DMS 273 (cell line): ENCODE measurements around the gene EID2B.

Experiments used
- DNase-seq: peaks from one replicate; lab custom pipeline; 2025; ENCODE audit not compliant: unreplicated experiment; lab: John Stamatoyannopoulos, UW

Gene EID2B

DNA sequence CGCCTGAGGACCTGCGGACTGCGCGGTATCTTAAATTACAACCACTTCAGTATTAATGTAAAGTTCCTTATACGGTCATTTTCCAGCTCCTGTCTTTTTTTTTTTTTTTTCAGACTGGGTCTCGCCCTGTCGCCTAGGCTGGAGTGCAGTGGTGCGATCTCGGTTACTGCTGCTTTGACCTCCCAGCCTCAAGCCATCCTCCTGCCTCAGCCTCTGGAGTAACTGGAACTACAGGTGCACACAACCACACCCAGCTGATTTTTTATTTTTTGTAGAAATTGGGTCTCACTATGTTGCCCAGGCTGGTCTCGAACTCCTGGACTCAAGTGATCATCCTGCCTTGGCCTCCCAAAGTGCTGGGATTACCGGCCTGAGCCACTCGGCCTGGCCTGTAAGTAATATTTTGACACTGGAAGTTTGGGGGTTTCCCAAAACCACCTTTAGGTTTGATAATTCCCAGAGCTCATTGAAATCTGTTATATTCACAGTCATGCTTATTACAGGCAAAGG is 406 bp upstream of the EID2B start:
- no peak for DNase-seq

DNA sequence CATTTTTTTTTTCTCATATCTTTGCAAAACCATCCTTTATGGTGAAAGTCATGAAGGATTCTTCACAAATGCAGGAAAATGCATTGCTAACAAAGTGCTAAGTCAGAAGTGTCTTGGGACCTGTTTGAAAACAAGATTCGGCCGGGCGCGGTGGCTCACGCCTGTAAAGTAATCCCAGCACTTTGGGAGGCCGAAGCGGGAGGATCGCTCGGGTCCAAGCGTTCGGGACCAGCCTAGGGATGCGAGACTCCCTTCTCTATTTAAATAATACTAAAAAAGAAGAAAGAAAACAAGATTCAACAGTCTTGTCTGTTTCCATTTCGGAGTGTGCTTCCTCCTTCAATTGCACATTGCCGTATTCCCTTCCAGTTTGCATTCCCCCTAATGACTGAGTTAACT is 819 bp downstream of the EID2B start:
- no peak for DNase-seq

DNA sequence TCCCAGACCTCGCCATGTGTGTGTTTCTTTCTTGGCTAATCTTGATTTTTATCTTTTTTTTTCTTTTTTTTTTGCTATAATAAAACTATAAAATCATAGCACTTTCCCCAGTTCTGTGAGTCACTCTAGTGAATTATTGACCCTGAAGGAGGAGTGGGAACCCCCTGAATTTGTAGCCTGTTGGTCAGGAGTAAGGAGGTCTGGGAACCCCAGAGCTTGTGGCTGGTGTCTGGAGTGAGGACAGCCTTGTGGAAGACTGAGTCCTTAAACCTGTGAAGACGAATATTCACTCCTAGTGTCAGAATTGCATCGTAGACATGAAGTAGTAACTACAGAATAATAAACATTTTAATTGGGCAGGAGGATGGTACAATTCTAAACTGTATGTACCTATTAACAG is 7.4 kb downstream of the EID2B start:
- no peak for DNase-seq

DNA sequence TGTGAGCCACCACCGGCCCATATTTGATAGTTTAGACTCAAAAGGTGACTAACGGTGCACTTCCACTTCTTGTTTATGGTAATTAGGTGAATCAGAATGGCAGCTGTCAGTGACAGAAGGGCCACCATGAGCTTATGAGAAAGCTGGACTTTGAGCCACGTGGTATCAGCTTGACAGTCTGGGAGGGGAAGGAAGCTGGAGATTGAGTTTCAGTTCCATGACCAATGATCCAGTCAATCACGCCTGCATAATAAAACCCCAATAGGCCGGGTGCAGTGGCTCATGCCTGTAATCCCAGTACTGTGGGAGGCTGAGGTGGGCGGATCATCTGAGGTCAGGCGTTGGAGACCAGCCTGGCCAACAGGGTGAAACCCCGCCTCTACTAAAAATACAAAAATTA is 8.2 kb downstream of the EID2B start:
- peak; percentile 75 for DNase-seq

DNA sequence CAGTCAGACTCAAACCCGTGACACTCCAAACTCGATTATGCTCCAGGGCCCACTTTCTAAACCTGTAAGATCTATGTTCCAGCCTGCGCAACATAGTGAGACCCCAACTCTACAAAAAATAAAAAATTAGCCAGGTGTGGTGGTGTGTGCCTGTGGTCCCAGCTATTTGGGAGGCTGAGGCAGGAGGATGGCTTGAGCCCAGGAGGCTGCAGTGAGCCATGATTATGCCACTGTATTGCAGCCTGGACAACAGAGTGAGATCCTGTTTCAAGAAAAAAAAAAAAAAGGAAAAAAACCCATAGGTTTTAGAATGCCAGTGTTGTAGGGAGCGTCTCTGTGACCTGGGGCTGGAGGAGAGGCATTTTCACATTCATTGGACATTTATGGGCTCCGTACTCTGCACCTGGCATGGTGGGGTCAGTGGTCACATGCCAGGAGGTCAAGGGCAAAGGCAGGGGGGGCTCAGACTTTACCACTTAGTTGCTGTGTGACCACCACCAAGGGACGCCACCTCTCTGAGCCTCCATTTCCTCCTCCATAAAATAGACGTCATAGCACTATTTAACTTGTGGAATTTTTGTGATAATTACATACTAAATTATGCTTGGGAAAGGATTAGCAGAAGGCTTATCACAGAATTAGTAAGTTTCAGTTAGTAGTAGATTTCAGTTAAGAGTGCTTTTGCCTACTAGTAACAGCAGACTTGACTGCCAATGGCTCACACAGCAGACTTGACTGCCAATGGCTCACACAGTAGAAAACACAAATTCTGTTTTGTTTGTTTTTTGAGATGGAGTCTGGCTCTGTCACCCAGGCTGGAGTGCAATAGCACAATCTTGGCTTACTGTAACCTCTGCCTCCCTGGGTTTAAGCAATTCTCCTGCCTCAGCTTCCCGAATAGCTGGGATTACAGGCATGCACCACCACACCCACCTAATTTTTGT is 11.8 kb downstream of the EID2B start:
- DNase-seq, result no peak

DNA sequence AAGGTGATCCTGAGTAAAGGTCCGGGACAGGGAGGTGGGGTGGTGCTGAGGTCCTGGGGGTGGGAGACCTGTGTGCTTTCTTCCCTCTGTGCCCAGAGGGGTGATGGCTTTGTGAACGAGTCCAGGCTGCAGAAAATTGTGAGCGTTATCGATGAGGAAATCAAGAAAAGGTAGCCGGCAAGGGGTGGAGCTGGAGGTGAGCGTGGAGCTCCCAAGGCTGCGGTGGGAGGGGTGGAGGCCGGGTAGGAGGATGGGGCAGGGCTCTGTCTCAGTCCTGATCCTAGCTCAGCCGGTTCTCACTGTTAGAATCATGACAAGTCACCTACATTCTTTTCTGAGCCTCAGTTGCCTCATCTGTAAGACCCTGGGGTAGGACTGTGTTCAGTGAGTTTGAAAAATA is 13.7 kb downstream of the EID2B start:
- no peak for DNase-seq

DNA sequence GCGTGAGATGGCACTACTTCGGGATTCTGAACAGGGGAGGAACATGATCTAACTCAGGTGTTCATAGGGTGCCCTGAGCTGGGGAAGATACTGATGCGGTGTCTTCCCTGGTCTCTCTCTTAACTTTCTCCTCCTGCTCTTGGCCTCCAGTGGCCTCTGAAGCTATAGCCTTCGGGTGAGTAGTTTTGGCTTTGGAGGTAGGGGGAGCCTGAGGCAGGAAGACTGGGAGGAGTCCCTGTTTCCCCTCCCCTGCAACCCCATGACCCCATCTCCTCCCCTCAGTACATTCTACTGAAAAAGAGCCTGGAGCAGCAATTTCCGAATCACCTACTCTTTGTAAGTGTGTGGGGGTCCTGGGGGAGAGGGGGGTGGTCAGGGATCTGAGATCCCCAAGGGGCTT is 14.2 kb downstream of the EID2B start:
- DNase-seq, result no peak

DNA sequence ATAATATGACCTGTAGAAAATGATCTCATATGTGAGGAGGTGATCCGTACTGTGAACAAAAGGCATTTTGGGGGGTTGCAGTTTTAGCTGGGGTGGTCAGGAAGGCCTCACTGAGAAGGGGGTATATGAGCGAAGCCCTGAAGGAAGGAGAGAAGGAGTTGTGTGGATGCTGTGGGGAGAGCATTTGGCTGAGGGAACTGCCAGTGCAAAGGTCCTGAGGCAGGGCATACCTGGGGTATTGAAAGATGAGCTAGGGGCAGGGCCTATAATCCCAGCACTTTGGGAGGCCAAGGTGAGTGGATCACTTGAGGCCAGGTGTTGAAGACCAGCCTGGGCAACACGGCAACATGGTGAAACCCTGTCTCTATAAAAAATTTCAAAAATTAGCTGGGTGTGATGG is 15.2 kb downstream of the EID2B start:
- DNase-seq, result no peak

DNA sequence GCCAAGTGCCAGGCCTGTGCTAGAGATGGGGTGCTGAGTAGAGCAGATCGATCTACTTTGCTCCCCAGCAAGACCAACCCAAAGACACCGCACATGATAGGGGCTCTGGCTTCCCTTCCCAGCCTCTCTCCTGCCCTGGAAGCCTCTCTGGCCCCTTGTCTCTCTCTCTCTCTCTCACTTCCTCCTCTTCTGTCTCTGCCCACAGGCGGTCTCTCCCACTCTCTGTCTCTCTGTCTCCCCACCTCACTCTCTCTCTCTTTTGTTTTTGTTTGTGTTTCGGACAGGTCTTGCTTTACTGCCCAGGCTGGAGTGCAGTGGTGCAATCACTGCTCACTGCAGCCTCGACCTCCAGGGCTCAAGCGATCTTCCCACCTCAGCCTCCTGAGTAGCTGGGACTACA is 16.4 kb downstream of the EID2B start:
- no peak for DNase-seq

DNA sequence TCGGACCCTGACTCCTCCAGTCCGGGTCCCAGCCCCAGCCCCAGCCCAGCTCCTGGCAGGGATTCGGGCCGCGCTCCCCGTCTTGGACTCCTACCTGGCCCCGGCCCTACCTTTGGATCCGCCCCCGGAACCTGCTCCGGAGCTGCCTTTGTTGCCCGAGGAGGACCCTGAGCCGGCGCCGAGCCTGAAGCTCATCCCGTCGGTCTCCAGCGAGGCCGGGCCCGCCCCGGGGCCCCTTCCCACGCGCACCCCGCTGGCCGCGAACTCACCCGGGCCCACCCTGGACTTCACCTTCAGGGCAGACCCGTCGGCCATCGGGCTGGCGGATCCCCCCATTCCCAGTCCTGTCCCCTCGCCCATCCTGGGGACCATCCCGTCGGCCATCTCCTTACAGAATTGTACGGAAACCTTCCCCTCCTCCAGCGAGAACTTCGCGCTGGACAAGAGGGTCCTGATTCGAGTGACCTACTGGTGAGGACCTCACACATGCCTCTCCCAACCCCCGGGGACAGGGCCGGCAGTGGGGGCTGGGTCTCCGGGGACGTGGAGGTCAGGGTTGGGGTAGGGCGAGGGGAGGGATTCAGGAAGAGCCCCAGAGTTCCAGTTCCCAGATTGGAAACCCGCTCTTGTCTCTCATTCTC is 17.0 kb downstream of the EID2B start:
- DNase-seq, result no peak

DNA sequence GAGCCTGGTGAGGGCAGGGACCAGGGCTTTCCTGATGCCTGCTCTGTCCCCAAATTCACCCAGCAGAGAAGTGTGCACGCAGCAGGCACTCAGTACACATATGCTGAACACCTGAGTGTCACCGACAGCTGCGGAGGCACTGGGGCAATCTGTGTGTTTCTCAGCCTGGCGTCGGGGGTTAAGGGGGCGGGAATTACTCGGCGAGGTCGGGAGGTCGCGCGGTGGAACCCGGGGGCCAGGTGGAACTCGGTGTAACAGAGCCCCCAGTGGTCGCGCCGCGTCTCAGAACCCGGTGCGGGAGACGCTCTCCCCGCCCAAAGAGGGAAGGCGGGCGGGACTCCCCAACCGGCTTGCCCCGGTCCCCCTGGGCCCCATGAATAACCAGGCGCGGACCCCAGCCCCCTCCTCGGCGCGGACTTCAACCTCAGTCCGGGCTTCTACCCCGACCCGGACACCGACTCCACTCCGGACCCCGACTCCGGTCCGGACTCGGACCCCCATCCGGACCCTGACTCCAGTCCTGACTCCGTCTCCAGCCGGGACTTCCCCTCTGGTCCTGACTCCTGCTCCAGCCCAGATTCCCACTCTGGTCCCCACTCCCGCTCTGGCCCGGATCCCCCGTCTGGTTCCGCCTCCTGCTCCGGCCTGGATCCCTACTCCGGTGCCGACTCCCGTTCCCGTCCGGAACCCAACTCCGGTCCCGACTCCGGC is 17.7 kb downstream of the EID2B start, which contains the start of gene SELENOV:
TSS of gene SELENOV (plus strand) at position 300 of the 711 bp plus-strand sequence. CDS start at position 374, 74 bp downstream.
- DNase-seq, result peak; percentile 76

DNA sequence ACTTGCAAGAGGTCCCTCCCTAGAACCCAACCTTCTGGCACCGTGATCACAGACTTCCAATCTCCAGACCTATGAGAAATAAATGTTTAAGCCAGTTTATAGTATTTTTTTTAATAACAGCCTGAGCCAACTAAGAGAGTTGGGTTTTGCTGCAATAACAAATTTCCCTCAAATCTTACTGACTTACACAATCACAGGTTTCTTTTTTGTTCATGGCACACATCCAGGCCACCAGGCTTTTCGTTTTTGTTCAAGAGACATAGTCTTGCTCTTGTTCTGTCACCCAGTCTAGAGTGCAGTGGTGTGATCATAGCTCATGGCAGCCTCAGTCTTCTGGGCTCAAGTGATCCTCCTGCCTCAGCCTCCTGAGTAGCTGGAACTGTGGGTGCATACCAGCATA is 19.7 kb downstream of the EID2B start:
- DNase-seq, result peak; percentile 27

DNA sequence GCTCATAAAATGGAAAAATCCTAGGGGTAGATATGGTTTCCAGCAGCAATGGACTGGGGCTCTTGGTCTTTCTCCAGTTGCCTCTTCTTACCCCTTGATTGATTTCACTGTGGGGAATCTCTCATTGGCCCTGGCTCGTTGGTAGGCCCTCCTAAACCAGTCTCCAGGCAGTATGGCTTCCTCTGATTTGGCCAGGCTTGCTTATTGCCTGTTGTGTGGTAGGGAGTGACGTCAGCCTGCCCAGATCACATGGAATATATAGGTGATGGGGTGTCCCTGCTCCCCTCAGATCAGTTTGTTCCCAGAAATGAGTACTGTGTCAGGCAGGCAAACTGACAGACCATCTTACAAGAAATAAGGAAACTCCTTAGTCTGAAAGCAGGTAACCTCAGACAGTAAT is 23.4 kb downstream of the EID2B start:
- DNase-seq, result no peak

DNA sequence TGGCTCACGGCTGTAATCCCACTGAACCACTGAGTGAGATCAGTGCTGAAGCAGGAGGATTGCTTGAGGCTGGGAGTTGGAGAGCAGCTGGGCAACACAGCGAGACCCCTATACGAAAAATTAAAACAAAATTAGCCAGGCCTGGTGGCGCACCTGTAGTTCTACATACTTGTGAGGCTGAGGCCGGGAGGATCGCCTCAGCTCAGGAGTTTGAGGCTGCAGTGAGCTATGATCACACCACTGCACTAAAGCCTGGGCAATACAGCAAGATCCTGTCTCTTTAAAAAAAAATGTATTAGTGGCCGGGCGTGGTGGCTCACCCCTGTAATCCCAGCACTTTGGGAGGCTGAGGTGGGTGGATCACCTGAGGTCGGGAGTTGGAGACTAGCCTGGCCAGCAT is 24.0 kb downstream of the EID2B start:
- no peak for DNase-seq

DNA sequence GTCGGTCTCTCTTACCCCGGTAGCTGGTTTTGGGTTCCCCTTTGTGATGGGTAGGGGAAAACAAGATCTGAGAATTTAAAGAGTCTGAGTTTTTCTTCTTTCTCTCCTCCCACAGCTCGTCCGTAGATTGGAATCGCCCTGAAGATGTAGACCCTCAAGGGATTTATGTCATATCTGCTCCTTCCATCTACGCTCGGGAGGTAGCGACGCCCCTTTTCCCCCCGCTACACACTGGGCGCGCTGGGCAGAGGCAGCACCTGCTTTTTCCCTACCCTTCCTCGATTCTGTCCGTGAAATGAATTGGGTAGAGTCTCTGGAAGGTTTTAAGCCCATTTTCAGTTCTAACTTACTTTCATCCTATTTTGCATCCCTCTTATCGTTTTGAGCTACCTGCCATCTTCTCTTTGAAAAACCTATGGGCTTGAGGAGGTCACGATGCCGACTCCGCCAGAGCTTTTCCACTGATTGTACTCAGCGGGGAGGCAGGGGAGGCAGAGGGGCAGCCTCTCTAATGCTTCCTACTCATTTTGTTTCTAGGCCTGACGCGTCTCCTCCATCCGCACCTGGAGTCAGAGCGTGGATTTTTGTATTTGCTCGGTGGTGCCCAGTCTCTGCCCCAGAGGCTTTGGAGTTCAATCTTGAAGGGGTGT is 24.8 kb downstream of the EID2B start:
- no peak for DNase-seq

DNA sequence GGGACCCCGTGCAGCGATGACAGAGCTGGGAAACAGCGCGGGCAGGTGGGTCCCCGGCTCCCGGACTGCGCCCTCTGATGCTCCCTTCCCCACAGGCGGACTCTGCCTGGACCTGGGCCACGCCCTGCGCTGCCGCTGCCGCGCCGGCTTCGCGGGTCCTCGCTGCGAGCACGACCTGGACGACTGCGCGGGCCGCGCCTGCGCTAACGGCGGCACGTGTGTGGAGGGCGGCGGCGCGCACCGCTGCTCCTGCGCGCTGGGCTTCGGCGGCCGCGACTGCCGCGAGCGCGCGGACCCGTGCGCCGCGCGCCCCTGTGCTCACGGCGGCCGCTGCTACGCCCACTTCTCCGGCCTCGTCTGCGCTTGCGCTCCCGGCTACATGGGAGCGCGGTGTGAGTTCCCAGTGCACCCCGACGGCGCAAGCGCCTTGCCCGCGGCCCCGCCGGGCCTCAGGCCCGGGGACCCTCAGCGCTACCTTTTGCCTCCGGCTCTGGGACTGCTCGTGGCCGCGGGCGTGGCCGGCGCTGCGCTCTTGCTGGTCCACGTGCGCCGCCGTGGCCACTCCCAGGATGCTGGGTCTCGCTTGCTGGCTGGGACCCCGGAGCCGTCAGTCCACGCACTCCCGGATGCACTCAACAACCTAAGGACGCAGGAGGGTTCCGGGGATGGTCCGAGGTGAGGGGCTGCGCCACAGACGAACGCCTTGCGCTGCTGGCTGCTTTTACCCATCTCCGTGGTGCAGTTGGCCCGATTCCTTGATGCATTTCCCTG is 25.5 kb downstream of the EID2B start:
- peak; percentile 96 for DNase-seq

DNA sequence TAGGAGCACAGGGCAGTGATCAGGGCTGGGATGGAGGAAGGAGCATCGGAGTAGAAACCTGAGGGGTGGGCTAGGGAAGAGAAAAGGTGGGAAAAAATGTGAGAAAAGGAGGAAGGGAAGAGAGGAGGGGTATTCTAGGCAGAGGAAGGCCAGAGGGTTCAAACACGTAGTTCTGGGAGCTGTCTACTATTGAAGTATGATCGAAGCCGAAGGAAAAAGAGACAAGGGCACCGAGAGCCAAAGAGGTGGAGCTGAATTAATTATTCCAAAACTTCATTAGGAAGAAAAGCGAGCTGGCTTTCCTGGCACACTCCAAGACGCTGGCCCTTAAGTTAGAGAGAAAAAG is 26.1 kb downstream of the EID2B start:
- no peak for DNase-seq

DNA sequence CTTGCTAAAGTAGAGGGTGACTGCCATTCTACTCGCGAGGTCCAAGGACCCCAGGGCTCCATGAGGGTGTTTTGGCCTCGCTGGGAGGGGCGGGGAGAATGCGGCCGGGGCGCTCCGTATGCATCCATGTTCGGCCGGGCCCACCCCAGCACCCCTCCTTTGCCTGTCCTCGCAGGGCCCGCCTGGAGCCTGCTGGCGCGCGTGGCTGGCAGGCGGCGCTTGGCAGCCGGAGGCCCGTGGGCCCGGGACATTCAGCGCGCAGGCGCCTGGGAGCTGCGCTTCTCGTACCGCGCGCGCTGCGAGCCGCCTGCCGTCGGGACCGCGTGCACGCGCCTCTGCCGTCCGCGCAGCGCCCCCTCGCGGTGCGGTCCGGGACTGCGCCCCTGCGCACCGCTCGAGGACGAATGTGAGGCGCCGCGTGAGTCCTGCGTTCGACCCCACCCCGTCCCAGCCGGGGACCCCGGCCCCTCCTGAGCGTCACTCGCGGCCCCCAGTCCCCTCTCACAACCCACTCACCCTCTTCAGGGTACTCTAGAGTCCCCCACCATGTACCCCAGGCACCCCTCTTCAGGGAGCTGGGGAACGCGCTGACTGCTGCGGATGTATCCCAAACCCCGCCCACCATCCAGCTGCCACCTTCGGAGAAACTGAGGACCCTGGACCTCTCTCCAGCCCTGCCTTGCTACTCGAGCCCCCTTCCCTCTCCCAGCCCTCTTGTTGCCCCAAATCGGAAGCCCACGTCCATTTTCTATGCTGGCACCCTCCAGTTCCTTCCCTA is 29.8 kb downstream of the EID2B start:
- DNase-seq, result peak; percentile 93

DNA sequence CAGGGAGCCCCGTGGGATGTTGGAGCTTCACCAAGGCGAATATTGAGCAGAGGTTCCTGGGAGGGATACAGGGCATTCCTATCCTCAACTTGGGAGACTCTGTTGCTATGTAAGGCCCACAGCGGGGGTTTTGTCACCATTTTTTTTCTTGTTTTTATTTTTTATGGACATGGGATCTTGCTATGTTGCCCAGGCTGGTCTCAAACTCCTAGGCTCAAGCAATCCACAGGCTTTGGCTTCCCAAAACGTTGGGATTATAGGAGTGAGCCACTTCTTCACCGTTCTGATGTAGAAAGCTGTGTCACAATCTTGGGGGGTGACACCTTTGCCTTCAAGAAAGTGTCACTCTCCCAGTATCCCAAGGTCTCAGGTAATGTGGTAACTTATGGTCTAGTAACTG is 31.3 kb downstream of the EID2B start:
- no peak for DNase-seq

DNA sequence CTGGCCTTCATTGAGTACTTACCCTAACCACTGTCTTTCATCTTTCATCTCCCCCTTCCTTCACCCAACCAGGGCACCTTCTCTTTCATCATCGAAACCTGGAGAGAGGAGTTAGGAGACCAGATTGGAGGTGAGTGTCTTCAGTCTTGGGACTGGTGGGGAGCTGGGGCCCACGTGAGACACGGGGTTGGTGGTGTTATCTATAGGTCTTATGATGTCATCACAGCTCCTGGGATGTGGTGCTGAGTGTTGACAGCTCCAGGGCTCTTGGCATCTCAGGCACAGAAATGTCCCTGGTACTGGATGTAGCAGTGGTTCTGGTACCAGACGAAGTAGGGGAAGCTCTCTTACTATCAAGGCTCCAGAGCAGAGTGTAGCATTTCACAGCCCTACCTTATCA is 32.1 kb downstream of the EID2B start:
- no peak for DNase-seq
